Left ventricle myocardium inferior (tissue), 1 donor: Measurements from ENCODE around the gene NAA20. TPM values are rescaled to one million over a fixed set of nuclear protein-coding genes. Genes with fewer than 3 reads are reported as not detected.
A peak's percentile ranks its signal among the peaks of the same experiment; 100 is the strongest.

ENCODE experiments used
- DNase-seq: peaks from one replicate; pipeline ENCODE4 v3.0.0-alpha.2; 2020
- H3K27ac ChIP-seq: fragments of 200-600 bp; replicated peaks from 2 replicates; pipeline ENCODE4 v1.8.0; 2021
- H3K27me3 ChIP-seq: fragments of 200-600 bp; 2 replicates; pipeline ENCODE4 v1.8.0; 2021; ENCODE audit warnings: low read depth
- H3K36me3 ChIP-seq: fragments of 200-600 bp; 2 replicates; pipeline ENCODE4 v1.8.0; 2021
- H3K4me1 ChIP-seq: fragments of 200-600 bp; 2 replicates; pipeline ENCODE4 v1.8.0; 2021
- H3K4me3 ChIP-seq: fragments of 200-600 bp; 2 replicates; pipeline ENCODE4 v1.8.0; 2021; ENCODE audit warnings: mild to moderate bottlenecking, moderate library complexity
- H3K9me3 ChIP-seq: fragments of 200-600 bp; replicated peaks from 2 replicates; pipeline ENCODE4 v1.8.0; 2021
- CTCF ChIP-seq: fragments of 200-600 bp; IDR thresholded peaks from 2 replicates; pipeline ENCODE4 v1.8.0; 2021; ENCODE audit warnings: antibody characterized with exemption, mild to moderate bottlenecking, borderline replicate concordance
- intact Hi-C: fragments of 100-400 bp; cut with micrococcal nuclease; formaldehyde crosslinking; loops from one replicate; pipeline ENCODE4 v1.11.0; 2022
- total RNA-seq: library from RNA; stranded (reverse); fragmentation: NEBNext Ultra II Directional; extraction: Animal tissue kit (Norgen Biotek cat#: 25700); gene quantifications from one replicate; pipeline ENCODE4 v1.2.1, GENCODE V29; 2021
- donor health status: DM: no; HTN: yes; CAD: no; lungs with severe emphysema.

NAA20 gene
- total RNA-seq, 1 donor from 2014 or later, result 67.5 TPM

- H3K27me3 ChIP-seq, result peaks cover 1% of the 10 kb centered on the region
- H3K36me3 ChIP-seq, result peaks cover 32% of the 10 kb centered on the region
- peak within 1 kb of the TSS; percentile 97 for H3K4me3 ChIP-seq
- peak; percentile 22 for TF ChIP-seq CTCF
- H3K27ac ChIP-seq, result peak within 1 kb of the TSS; percentile 87
- peak; percentile 95 for DNase-seq
- peaks cover 28% of the 10 kb centered on the region for H3K4me1 ChIP-seq
- intact Hi-C loops, result no loop called here
- H3K9me3 ChIP-seq, result no peaks in the 10 kb centered on the region
Observed at GRCh38 chr20:20052074-20052970, 35.2 kb downstream of the NAA20 start, which contains the start of the genes CFAP61 and CRNKL1. Gene CFAP61 (plus strand): TSS chr20:20052532. CDS start chr20:20056654, 4,122 bp downstream. Gene CRNKL1 (minus strand): TSS chr20:20052466. CDS start chr20:20052342, 124 bp downstream.

- no peak for TF ChIP-seq CTCF
- Histone ChIP-seq H3K27ac (no peak overlapping the region), H3K36me3 (no peaks in the 10 kb centered on the region), H3K4me1 (no peaks in the 10 kb centered on the region), H3K27me3 (peaks cover 3% of the 10 kb centered on the region), H3K9me3 (no peaks in the 10 kb centered on the region), H3K4me3 (no peak overlapping the region)
- intact Hi-C loops, result no loop called here
- no peak for DNase-seq
Observed at GRCh38 chr20:20060234-20060998, 43.3 kb downstream of the NAA20 start.

GRCh38 chr20:20063941-20064702 lies 47.0 kb downstream of the NAA20 start:
- Histone ChIP-seq H3K4me3 (no peak overlapping the region), H3K9me3 (no peaks in the 10 kb centered on the region), H3K36me3 (no peaks in the 10 kb centered on the region), H3K27ac (no peak overlapping the region), H3K27me3 (no peaks in the 10 kb centered on the region), H3K4me1 (no peaks in the 10 kb centered on the region)
- DNase-seq, result no peak
- intact Hi-C loops, result no loop called here
- TF ChIP-seq CTCF, result no peak

GRCh38 chr20:20065361-20065760 lies 48.2 kb downstream of the NAA20 start:
- Histone ChIP-seq H3K4me3 (no peak overlapping the region), H3K27me3 (no peaks in the 10 kb centered on the region), H3K27ac (no peak overlapping the region), H3K9me3 (no peaks in the 10 kb centered on the region), H3K36me3 (no peaks in the 10 kb centered on the region), H3K4me1 (no peaks in the 10 kb centered on the region)
- intact Hi-C loops, result no loop called here
- no peak for DNase-seq
- no peak for TF ChIP-seq CTCF
